Measurements from ENCODE around the gene C17orf50.

C17orf50 gene

DNA sequence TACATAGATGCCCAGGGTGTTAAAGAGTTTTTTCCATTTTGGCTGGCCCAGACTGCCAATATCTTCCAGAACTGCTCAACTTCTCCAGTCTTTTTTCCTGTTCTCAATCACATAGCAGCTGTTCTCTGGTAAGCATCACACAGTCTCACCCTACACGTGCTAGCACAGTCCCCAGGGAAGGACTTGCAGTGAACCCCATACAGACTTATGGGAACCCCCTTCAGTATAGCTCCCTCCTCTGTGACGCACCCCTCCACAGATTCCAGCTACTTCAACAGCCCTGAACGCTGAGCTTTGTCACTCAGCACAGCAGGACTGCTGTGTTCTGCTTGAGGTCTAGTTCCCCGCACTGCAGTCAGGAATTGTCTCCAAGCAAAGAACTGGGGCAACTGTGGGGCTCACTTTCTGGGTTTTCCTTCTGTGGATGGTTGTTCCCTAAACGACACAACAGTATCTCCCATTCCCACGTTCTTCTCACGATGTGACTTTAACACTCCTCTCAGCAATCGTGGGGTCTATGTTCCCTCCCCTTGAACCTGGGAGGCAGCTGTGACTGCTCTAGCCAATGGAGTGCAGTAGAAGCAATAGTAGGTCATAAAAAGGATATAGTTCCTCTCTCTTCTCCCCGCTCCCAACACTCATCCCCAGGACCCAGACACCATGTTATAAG lies 31.1 kb downstream of the C17orf50 start:
- no peak for DNase-seq

DNA sequence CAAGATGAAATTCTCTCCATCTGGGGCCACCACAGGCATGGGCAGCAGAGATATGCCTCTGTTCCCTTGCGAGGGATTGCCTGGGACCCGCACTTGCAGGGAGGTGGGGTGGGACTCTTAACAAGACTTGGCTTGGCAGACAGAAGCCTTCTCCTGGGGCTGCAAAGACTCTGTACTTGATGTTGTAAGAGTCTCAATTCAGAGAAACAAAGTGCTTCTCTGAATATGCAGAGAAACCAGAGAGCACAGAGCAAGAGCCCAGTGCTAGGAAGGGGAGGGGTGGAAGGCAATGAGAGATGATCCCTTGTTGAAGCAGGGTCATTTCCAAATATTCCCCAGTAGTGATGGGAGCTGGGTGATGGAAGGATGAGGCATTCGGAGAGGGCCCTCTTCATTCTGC lies 32.6 kb downstream of the C17orf50 start:
- no peak for DNase-seq

DNA sequence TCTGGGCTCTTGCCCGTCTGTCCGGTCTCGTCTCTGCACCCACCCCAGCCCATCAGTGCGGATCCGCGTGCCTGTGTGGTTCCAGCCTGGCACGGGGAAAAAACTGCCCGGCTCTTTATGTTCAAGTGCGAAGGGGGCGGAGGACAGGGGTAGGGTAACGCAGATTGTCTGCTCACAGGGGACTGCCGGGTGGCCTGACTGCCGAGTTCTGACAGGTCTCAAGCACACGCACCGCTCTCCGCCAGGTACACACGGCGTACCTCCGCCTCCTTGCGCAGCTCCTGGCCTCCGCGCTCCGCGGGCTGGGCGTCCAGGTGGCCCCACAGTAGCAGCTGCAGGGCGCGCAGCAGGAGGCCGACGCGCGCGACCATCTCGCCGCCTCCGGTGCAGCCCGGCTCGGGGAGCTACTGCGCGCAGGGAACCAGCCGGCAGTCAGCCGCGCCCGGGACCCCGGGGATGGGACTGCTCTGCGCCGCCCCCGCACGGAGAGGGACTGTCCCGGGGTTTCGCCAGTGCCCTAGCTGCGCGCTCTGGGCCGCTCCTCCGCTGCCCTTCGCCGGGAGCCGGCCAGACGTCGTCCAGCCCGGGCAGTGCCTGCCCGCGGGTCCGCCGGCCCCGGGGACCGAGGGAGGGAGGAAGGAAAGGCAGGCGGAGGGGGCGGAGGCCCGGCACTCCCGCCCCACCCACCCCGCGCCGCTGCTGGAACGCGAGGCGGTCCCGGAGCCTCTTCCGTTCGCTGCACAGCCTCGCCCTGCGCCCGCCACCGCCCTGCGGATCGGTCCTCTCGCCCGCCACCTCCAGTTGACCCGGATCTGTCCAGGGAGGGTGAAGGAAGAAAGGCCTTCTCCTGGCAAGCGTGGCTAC lies 34.6 kb downstream of the C17orf50 start, which contains the start of gene MMP28:
Gene MMP28, minus strand, starts transcription at position 635 of the 864 bp plus-strand sequence. Its CDS starts 264 bp downstream, at position 371.
- peak; percentile 17 for DNase-seq

DNA sequence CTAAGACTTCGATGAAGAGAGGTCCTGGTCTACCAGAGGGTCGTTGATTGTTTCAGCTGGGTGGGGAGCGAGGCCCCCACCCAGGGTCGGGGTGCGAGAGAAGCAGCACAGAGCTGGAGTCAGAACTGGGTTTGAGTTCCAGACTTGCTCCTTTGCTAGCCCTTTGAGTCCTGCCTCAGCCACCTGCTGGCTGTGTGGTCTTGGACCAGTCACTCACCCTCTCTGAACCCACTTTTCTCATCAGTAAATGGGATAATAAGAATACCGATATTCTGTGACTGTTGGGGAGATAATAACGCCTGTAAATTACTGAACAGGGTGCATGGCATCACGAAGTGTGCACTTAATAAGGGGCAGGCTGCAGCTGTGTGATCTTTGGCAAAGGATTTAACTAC lies 35.2 kb downstream of the C17orf50 start:
- no peak for DNase-seq

DNA sequence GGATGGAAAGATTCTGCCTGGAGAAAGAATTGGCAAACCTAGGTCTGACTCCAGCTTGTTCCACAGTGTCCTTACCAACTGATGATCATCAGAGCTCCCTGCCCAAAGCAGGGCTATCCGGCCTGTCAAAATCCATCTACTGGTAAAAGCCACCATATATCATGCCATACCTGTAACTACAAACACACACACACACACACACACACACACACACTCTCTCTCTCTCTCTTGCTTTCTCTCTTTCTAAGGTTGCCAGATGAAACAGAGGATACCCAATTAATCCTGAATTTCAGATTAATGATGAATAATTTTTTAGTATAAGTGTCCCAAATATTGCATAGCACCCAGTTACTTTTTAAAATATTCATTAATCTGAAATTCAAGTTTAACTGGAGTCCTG lies 36.3 kb downstream of the C17orf50 start:
- no peak for DNase-seq

DNA sequence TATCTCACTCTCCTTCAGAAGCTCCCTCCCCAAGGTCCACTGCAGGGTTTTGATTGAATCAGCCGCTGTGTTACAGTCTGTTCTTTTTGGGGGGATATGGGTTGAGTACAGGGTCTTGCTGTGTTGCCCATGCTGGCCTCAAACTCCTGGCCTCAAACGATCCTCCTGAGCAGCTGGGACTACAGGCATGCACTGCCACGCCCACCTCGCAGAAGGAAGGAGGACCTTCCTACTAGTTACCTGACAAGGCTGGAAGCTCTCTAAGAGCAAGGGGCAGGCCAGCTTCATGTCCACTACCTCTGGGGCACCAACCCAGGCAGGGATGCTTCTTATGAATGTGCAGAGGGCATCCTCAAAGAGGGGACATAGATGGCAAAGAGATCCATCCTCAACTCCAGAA lies 36.7 kb downstream of the C17orf50 start:
- DNase-seq, result no peak

DNA sequence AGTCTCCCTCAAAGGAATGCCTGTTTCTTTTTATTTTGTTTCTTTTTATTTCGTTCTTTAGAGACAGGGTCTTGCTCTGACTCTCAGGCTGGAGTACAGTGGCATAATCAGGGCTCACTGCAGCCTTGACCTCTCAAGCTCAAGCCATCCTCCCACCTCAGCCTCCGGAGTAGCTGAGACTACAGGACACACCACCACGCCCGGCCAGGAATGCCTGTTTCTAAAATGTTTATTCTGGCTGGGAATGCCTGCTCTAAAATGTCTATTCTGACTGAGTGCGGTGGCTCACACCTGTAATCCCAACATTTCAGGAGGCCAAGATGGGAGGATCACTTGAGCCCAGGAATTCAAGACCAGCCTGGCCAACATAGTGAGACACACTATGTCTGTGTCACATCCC lies 37.2 kb downstream of the C17orf50 start:
- no peak for DNase-seq

DNA sequence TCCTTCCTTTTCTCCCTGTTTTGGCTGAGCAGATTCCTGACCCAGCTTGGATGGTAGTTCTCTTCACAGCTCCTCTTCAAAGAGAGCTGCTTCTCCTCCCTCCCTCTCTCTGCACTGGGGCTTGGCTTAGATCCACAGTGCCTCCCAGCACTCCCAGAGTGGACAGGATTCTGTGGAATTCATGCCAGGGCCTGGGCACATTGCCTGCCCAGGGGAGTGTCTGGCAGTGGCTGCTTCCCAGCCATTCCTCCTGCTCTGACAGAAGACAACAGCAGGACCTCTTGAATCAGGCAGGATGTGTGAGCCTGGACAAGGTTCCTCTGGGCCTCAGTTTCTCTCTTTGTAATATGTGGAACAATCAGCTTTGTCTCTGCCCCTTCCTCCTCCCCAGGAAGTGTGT lies 39.3 kb downstream of the C17orf50 start:
- no peak for DNase-seq

DNA sequence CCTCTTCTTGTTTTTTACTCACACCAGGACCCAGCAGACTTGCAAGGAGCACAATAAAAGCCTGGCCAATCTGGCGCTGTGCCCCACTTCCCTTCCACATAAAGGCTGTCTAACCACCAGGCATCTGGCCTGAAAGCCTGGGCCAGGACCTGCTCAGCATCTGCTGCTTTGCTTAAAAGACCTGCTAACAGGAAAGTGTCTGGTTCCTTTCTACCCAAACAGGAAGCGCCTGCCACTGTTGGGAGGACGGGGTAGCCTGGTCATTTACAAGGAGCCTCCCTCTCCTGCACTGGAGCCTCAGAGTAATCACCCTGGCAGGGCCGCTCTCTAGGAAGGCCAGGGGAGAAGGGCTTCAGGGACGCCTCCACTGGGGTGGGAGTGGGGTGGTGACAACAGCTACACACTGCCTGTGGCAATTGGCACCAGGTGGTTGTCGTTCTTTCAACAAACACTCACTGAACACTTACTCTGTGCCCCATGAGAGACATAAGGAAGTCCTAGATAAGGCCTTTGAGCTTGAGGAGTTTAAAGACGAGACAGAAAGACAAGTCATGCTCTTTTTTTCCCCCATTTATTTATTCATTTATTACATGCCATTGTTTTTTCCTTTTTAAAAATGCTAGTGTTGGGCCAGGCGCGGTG lies 41.0 kb downstream of the C17orf50 start:
- DNase-seq, result peak; percentile 79

DNA sequence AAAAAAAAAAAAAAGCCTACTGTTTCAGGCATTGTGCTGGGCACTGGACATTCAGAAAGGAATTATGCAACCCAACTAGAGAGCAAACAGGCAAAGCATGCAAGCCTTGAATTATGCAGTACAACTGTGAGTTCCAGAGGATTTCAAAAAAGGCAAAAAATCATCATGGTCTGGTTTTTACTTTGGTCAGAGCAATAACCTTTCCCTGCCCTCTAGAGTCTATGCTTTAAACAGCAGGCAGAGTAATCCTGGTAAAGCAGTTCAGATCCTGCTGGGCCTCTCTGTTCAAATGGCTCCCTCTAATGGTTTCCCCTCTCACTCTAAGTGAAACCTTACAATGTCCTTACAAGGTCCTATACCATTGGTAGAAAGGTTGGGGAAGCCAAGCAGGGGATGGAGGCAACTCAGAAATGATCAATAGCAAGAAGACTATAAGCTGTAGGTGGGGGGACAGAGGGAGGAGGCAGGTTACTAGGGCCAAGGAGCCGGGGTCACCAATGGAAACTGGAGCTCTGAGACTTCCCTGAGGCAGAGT lies 44.0 kb downstream of the C17orf50 start:
- peak; percentile 84 for DNase-seq

DNA sequence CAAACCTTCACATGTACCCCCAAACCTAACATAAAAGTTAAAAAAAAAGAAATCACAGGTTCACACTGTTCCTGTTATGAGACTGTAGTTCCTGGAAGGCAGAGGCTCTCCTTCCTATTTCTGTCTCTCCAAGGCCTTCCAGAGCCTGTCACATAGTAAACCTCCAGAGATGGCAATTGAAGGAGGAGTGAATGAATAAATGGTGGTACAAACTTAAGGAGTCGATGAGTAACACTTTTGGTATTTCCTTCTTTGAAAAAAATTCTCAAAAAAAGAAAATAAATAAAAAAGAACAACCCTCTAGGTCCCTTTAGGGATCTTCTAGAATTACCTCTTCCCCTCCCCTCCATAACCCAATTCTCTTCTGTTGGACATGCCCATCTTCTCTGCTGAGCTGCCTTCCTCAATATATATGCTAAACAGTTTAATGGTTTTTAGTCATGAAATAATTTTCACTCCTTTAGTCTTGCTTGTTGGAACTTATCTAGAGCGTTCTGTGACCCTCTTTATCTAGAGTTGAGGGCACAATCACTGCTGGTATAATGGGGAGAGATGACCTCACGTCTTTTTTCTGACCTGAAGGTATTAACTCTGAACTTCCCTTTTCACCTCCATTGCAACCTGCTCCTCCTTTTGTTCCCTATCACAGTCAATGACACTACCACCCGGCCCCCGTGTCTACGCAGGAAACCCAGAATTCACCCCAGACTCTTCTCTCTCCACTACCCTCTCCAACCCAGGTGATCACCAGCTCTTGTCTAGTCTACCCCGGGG lies 46.9 kb downstream of the C17orf50 start:
- DNase-seq, result no peak

DNA sequence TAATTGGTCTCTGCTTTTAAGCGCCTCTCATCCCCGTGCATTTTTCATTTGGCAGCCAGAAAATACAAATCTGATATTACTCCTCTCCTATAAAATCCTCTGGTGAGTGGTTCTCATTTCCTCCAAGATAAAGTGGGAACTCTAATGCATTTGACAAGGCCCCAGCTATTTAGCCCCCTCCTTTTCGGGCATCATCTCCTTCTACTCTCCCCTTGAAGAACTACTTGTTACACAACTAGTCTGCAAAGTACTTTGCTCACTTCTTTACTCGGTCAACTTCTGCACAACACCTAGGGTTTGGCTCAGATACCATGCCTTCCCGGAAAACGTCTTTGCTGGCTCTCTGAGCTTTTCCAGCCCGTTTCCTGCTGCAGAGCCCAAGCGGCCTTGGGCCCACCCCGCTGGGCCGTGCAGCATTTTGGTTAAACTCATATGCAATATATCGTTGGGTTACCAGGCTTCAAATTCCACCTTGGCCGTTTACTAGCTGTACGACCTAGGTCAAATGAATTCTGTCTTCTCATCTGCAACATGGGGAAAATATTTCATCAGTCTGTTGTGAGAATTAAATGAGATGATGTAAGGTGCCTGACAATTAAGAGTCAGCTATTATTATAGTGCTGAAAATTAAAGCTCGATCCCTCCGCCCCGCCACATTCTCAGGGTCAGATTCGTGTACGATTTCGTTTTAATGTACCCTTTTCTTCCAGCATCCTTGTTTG lies 47.7 kb downstream of the C17orf50 start:
- DNase-seq, result no peak

DNA sequence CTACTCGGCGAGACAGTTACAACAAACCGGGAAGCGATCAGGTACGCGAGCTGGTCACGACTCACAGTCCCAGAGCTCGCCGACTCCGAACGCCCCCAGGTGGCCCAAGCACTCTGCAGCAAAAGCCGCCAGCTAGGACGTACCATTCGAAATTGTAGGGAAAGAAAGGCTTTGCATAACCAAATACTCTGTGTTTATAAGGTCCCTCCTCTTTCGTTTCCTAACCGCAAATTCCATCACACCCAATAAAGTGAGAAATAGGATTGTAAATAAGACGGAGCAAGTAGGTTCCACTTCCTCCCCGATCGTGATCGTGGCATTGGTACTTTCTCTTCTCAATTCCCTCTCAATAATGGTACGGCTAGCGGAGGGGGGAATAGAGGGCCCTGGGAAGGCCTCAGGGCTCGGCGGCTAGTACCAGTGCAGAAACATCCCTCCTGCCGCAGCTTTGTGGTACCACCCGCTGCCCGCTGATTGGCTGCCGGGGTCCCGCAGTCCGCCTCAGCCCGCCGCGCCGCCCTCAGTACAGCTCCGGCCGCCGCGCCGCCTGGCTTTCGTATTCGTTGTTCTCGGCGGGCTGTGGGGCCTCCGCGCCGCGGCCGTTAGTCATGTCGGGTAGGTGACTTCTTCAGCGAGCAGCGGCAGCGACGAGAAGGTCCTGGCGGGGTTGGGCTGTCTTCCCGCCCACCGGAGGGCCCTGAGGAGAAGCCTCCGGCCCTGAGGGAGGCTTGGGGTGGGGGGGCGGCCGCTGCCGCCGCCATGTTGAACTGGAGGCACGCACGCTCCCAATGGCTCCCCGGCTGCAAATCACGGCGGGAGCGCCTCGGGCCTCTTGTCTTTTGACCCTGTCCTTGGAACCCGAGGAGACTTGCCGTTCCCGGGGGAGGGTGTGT lies 48.5 kb downstream of the C17orf50 start, which contains the start of gene TAF15:
Gene TAF15, plus strand, starts transcription at position 523 of the 893 bp plus-strand sequence. Its CDS starts 86 bp downstream, at position 609.
- peak; percentile 99 for DNase-seq

DNA sequence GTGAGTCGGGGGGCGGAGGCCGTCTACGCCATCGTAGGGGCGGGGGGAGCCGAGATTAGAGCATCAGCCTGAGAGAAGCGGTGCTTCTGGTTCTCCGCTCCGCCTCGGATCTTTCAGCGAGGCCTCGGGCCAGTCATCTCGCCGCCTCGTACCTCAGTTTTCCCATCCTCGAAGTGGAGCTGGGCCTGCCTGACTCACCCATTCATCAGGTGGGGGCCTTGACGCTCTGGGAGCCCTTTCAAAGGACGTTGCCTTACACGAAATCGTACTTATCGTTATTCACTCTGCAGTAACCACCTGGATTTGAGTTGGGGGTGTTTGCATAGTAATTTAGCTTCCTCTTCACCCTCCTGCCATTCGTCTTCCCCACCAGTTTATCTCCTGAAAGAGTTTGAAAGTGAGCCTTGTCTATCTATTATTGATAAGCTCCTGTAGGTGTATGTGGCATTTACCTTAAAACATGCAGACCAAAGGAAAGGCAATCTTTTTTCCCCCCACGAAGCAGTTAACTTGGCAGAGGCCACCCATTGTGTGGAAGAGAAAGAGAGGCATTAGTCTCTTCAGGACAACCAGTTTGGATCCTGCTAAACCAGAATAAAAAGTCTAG lies 49.3 kb downstream of the C17orf50 start:
- DNase-seq, result peak; percentile 75

DNA sequence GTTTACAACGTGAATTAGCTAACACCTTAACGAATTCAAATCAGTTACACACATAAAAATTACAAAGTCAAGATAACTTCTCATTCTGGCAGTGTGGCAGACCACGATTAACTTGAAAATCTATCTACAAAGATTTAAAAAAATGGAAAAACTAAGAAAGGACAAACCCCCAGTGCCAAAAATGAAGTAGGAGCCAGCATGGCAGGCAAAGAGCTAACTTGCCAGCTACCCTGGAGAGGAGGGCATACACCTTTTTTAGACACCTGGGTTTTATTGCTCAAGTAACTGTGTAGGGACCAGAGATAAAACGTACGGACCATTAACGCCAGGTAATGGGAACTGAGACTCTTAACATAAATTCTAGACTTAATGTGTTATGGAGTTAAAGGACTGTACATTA lies 51.1 kb downstream of the C17orf50 start:
- DNase-seq, result no peak

DNA sequence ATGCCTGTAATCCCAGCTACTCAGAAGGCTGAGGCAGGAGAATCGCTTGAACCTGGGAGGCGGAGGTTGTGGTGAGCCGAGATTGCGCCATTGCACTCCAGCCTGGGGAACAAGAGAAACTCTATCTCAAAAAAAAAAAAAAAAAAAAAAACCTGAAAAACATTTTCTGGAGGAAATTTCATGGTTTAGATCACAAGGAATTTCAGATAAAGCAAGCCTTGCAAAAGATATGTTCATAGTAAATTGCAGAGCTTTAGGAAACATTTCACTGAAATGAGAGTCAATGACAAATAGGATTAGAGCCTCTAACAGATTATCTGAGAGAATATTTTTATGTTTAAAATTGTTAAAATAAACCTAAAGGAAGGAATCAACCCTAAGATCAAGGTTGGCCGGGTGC lies 51.8 kb downstream of the C17orf50 start:
- no peak for DNase-seq

Measured in NCI-H1436 (cell line).